Pancreas (tissue), 10 donors: ENCODE results near the gene DSG2. TPM values are rescaled to one million over a fixed set of nuclear protein-coding genes. Genes with fewer than 3 reads are reported as not detected.
A peak's percentile ranks its signal among the peaks of the same experiment; 100 is the strongest.

Source experiments
- ATAC-seq, 4 donors: fragments of 200-7000 bp; cut with Tn5 transposase; one replicate each; pipeline versions ENCODE4 v1.8.0 to v1.9.1; 2020; ENCODE audit warnings: mild to moderate bottlenecking in 4 of 4, moderate library complexity in 4 of 4
- DNase-seq, 6 donors: peaks; one replicate each; pipeline ENCODE4 v3.0.0-alpha.2; 2020
- FAIRE-seq: peaks from 2 replicates; lab custom pipeline; 2012; peaks lifted over from hg19 to GRCh38; lab: Jason Lieb, UNC
- H3K27ac ChIP-seq, 4 donors: fragments of 200-600 bp; sonication (generic); 1 replicate in 3 of 4; 2 replicates in 1 of 4; pipeline versions ENCODE4 v1.5.0 to v1.8.0; 2020
- H3K27me3 ChIP-seq, 4 donors: fragments of 200-600 bp; one replicate each; pipeline ENCODE4 v1.8.0; 2021
- H3K36me3 ChIP-seq, 3 donors: fragments of 200-600 bp; sonication (generic) in 1 of 3; one replicate each; pipeline versions ENCODE4 v1.5.0 to v1.8.0; 2020 to 2021
- H3K4me1 ChIP-seq, 3 donors: fragments of 200-600 bp; one replicate each; pipeline ENCODE4 v1.8.0; 2021
- H3K4me3 ChIP-seq, 4 donors: fragments of 200-600 bp; sonication (generic) in 2 of 4; one replicate each; pipeline versions ENCODE4 v1.5.0 to v1.8.0; 2020 to 2021
- H3K9me3 ChIP-seq, 4 donors: fragments of 200-600 bp; one replicate each; pipeline ENCODE4 v1.8.0; 2021
- CTCF ChIP-seq, 4 donors: fragments of 200-600 bp; sonication (generic) in 3 of 4; IDR thresholded peaks; one replicate each; pipeline versions ENCODE4 v1.5.0 to v1.8.0; 2021; ENCODE audit warnings: antibody characterized with exemption in 4 of 4
- WGBS, 2 donors: extraction: QIAGEN DNeasy Blood & Tissue Kit; methylation state at CpG; one replicate each; pipeline ENCODE4 v1.1.7; 2013; 5-methylcytosine and 5-hydroxymethylcytosine counted together
- intact Hi-C, 3 donors: fragments of 100-400 bp; cut with DNase I; formaldehyde crosslinking; loops; one replicate each; pipeline versions ENCODE4 v1.11.1 to v1.14.2; 2022
- polyA plus RNA-seq, 2 donors: library from polyadenylated mRNA; stranded (reverse); fragments of 200-250 nt; gene quantifications; one replicate each; pipeline ENCODE4 v1.2.3, GENCODE V29; 2013
- total RNA-seq, 6 donors: library from RNA; stranded (reverse); fragmentation: NEBNext Ultra II Directional in 4 of 6; extraction: Animal tissue kit (Norgen Biotek cat#: 25700) in 4 of 6; gene quantifications; one replicate each; pipeline versions ENCODE4 v1.2.1 to v1.2.4, GENCODE V29; 2021 to 2023
- donor health status: healthy with polysubstance abuse.
- donor health status: DM: no; HTN: no; CAD: no; lungs with moderate emphysema.
- donor health status: DM: no; HTN: no; CAD: no.
- donor health status: control.
- donor health status: control.
- donor health status: Bipolar disorder and iron deficiency.
- donor health status: DM: yes; HTN: yes; CAD: no.
- donor health status: DM: no; HTN: no; CAD: no.
- donor health status: DM: no; HTN: no; CAD: no.
- donor health status: DM: yes; HTN: yes; CAD: no.

The DSG2 gene
- total and polyA plus RNA-seq, 8 donors = 7.6 to 62.1 (median 24.9) TPM

- FAIRE-seq = peak; percentile 5
- H3K4me1 ChIP-seq = peaks cover 0 to 5% (median 0%) of the 10 kb centered on the region in 3 donors
- WGBS, 2 donors = 56 to 60% methylated on average over 2 of the region's 2 CpGs
- H3K9me3 ChIP-seq = no peaks in the 10 kb centered on the region
- no peak for TF ChIP-seq CTCF (IDR thresholded peaks at IDR 0.05)
- no peak overlapping the region for H3K4me3 ChIP-seq
- ATAC-seq = no peak
- intact Hi-C loops = no loop called here
- no peak overlapping the region for H3K27ac ChIP-seq
- no peak for DNase-seq
- H3K36me3 ChIP-seq = peaks cover 0 to 14% (median 0%) of the 10 kb centered on the region in 3 donors
- H3K27me3 ChIP-seq = no peaks in the 10 kb centered on the region
These were observed 50.9 kb downstream of the DSG2 start for GRCh38 chr18:31548853-31549252.

GRCh38 chr18:31549416-31549815, 51.4 kb downstream of the DSG2 start:
- ATAC-seq (no peak), FAIRE-seq (no peak), DNase-seq (no peak)
- intact Hi-C loops = no loop called here
- TF ChIP-seq CTCF (IDR thresholded peaks at IDR 0.05) = no peak
- H3K4me1 ChIP-seq = peaks cover 0 to 5% (median 0%) of the 10 kb centered on the region in 3 donors
- H3K9me3 ChIP-seq = no peaks in the 10 kb centered on the region
- H3K27ac ChIP-seq = no peak overlapping the region
- WGBS, 2 donors = 96 to 98% methylated on average over 4 of the region's 4 CpGs
- no peaks in the 10 kb centered on the region for H3K27me3 ChIP-seq
- no peak overlapping the region for H3K4me3 ChIP-seq
- H3K36me3 ChIP-seq = peaks cover 0 to 14% (median 0%) of the 10 kb centered on the region in 3 donors

- H3K27me3 ChIP-seq = no peaks in the 10 kb centered on the region
- no peak for DNase-seq
- H3K9me3 ChIP-seq = no peaks in the 10 kb centered on the region
- peaks cover 0 to under 1% (median 0%) of the 10 kb centered on the region in 3 donors for H3K36me3 ChIP-seq
- H3K27ac ChIP-seq = no peak overlapping the region
- no peak overlapping the region for H3K4me3 ChIP-seq
- intact Hi-C loops = loop anchor here in 2 of 3 donors (5.0 to 10.0 kb wide), 3 partner anchors 163 to 273 kb away; no protein-coding TSS in a partner anchor
- FAIRE-seq = no peak
- peaks cover 0 to 5% (median 0%) of the 10 kb centered on the region in 3 donors for H3K4me1 ChIP-seq
- no peak for TF ChIP-seq CTCF (IDR thresholded peaks at IDR 0.05)
- no peak for ATAC-seq
- WGBS, 2 donors = 53 to 59% methylated on average over 3 of the region's 3 CpGs
These were observed 53.9 kb downstream of the DSG2 start for GRCh38 chr18:31551883-31552282.

GRCh38 chr18:31553800-31554199, 55.8 kb downstream of the DSG2 start:
- Histone ChIP-seq H3K9me3 (no peaks in the 10 kb centered on the region), H3K36me3 (no peaks in the 10 kb centered on the region), H3K27me3 (no peaks in the 10 kb centered on the region), H3K4me3 (no peak overlapping the region), H3K27ac (no peak overlapping the region), H3K4me1 (peaks cover 0 to under 1% (median 0%) of the 10 kb centered on the region in 3 donors)
- FAIRE-seq = no peak
- TF ChIP-seq CTCF (IDR thresholded peaks at IDR 0.05) = no peak
- DNase-seq = no peak
- WGBS, 2 donors = 21 to 27% methylated on average over 6 of the region's 6 CpGs
- ATAC-seq = no peak
- intact Hi-C loops = loop anchor here in 2 of 3 donors (5.0 to 10.0 kb wide), 3 partner anchors 161 to 271 kb away; no protein-coding TSS in a partner anchor

GRCh38 chr18:31554776-31555175, 56.8 kb downstream of the DSG2 start:
- no peak for DNase-seq
- intact Hi-C loops = loop anchor here in 2 of 3 donors (5.0 to 10.0 kb wide), 3 partner anchors 160 to 270 kb away; no protein-coding TSS in a partner anchor
- WGBS, 2 donors = 37 to 44% methylated on average over 5 of the region's 5 CpGs
- Histone ChIP-seq H3K27ac (no peak overlapping the region), H3K9me3 (no peaks in the 10 kb centered on the region), H3K4me1 (no peaks in the 10 kb centered on the region), H3K36me3 (no peaks in the 10 kb centered on the region), H3K4me3 (no peak overlapping the region), H3K27me3 (no peaks in the 10 kb centered on the region)
- no peak for FAIRE-seq
- no peak for TF ChIP-seq CTCF (IDR thresholded peaks at IDR 0.05)
- no peak for ATAC-seq
